SU-DHL-6 (cell line): ENCODE results near the gene RAB17.

Source experiments
- EZH2phosphoT487 ChIP-seq: fragments of 200-600 bp; sonication (generic), shearing (Covaris generic); conservative IDR thresholded peaks from 2 replicates; pipeline ENCODE4 v1.6.1; 2018; ENCODE audit warnings: mild to moderate bottlenecking, antibody characterized with exemption, low read length, moderate library complexity, mixed read lengths
- TF ChIP-seq, protein P1 (sequence below): fragments of 200-600 bp; sonication (generic); IDR thresholded peaks from one replicate; pipeline ENCODE4 v1.5.1; 2017; ENCODE audit warnings: antibody characterized with exemption, mild to moderate bottlenecking, low read length, moderate library complexity; ENCODE audit not compliant: insufficient read depth, poor library complexity, severe bottlenecking

DNA sequence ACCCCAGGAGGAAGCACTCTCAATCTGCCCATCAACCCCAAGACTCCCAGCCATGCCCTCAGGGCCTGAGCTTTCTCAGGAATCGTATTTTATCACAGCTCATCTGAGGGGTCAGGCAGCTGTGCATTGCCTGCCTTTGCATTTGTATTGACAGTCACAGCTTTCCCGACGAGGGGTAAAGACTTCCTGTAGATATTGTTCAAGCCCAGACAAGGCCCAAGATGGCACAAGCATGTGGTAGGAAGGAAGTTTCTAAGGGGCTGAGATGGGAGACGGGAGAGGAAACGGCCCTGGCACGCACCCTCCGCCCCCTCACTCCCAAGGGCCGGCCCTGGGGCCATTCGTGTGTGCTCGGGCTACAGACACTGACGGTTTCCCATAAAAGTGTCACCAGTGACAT lies 58.4 kb downstream of the RAB17 start:
- TF ChIP-seq, protein P1, sequence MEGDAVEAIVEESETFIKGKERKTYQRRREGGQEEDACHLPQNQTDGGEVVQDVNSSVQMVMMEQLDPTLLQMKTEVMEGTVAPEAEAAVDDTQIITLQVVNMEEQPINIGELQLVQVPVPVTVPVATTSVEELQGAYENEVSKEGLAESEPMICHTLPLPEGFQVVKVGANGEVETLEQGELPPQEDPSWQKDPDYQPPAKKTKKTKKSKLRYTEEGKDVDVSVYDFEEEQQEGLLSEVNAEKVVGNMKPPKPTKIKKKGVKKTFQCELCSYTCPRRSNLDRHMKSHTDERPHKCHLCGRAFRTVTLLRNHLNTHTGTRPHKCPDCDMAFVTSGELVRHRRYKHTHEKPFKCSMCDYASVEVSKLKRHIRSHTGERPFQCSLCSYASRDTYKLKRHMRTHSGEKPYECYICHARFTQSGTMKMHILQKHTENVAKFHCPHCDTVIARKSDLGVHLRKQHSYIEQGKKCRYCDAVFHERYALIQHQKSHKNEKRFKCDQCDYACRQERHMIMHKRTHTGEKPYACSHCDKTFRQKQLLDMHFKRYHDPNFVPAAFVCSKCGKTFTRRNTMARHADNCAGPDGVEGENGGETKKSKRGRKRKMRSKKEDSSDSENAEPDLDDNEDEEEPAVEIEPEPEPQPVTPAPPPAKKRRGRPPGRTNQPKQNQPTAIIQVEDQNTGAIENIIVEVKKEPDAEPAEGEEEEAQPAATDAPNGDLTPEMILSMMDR: no peak
- TF ChIP-seq EZH2phosphoT487: no peak
